Gastroesophageal sphincter (tissue), 3 donors: ENCODE data around the gene PRR36.
"Not testable (repeated sequence)": the region's sequence is repeated elsewhere in the genome, so short reads cannot be mapped to it uniquely, and the experiment has no call there.

Experiments
- POLR2A ChIP-seq, 2 donors: fragments of 450-650 bp; IDR thresholded peaks; one replicate each; pipeline ENCODE4 v1.6.1; 2017; ENCODE audit warnings: antibody characterized with exemption in 2 of 2, mild to moderate bottlenecking in 2 of 2, moderate library complexity in 1 of 2
- TF ChIP-seq, protein P1 (sequence below), 4 experiments: fragments of 200-600 bp in 2 of 4; fragments of 450-650 bp in 2 of 4; sonication (generic) in 1 of 4; IDR thresholded peaks; one replicate each; pipeline ENCODE4 v1.5.1; 2017 to 2019; ENCODE audit warnings: antibody characterized with exemption in 4 of 4, mild to moderate bottlenecking in 2 of 4, moderate library complexity in 2 of 4

DNA sequence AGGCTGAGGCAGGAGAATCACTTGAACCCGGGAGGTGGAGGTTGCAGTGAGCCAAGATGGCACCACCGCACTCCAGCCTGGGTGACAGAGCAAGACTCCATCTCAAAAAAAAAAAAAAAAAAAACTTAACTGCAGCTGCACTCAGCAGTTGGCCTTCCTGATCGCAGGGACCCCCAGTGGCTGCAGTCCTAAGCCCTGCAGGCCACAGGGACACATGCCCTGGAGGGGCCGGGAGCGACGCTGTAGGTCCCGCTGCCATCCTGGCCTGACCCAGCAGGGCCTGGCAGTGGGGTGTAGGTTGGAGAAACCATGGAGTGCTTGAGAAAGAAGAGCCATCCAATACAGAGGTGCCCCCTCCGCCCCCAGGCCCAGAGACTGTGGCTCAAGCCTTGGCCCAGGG, 15.1 kb downstream of the PRR36 start:
- TF ChIP-seq, protein P1, sequence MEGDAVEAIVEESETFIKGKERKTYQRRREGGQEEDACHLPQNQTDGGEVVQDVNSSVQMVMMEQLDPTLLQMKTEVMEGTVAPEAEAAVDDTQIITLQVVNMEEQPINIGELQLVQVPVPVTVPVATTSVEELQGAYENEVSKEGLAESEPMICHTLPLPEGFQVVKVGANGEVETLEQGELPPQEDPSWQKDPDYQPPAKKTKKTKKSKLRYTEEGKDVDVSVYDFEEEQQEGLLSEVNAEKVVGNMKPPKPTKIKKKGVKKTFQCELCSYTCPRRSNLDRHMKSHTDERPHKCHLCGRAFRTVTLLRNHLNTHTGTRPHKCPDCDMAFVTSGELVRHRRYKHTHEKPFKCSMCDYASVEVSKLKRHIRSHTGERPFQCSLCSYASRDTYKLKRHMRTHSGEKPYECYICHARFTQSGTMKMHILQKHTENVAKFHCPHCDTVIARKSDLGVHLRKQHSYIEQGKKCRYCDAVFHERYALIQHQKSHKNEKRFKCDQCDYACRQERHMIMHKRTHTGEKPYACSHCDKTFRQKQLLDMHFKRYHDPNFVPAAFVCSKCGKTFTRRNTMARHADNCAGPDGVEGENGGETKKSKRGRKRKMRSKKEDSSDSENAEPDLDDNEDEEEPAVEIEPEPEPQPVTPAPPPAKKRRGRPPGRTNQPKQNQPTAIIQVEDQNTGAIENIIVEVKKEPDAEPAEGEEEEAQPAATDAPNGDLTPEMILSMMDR (IDR thresholded peaks at IDR 0.05), result not testable (repeated sequence)
- TF ChIP-seq POLR2A (IDR thresholded peaks at IDR 0.05), result not testable (repeated sequence)
